OCI-LY7 (cell line): ENCODE data around the gene MACF1. TPM values are rescaled to one million over a fixed set of nuclear protein-coding genes. Genes with fewer than 3 reads are reported as not detected.

Experiments
- BruUV-seq: library from RNA; stranded (reverse); fragments of 400-500 nt; replicated peaks from 2 replicates; lab custom pipeline; 2021; lab: Mats Ljungman, UMichigan
- CTCF ChIA-PET: fragments of 300-600 bp; sonication (Branson Sonifier 250); formaldehyde crosslinking; loops from one replicate; lab custom pipeline; 2022; ENCODE audit warnings: antibody characterized with exemption; ENCODE audit not compliant: unreplicated experiment; lab: Charles Lee
- POLR2A ChIA-PET: fragments of 300-600 bp; sonication (Branson Sonifier 250); formaldehyde crosslinking; loops from one replicate; lab custom pipeline; 2022; ENCODE audit warnings: antibody characterized with exemption; lab: Charles Lee
- DNase-seq: peaks from one replicate; pipeline ENCODE4 v3.0.0-alpha.2; 2015; ENCODE audit warnings: low spot score
- H2AFZ ChIP-seq: fragments of 200-600 bp; sonication (generic), shearing (Covaris generic); 2 replicates; pipeline ENCODE4 v1.6.1; 2014; ENCODE audit warnings: mild to moderate bottlenecking, antibody characterized with exemption, low read length, moderate library complexity
- H3K27ac ChIP-seq: fragments of 200-600 bp; sonication (generic); 2 replicates; pipeline ENCODE4 v1.5.1; 2014; ENCODE audit warnings: mixed run types, low read depth, mild to moderate bottlenecking, moderate library complexity, low read length, inconsistent platforms; ENCODE audit not compliant: poor library complexity, severe bottlenecking
- H3K36me3 ChIP-seq: fragments of 200-600 bp; sonication (generic); 2 replicates; pipeline ENCODE4 v1.6.1; 2014; ENCODE audit warnings: mild to moderate bottlenecking, antibody characterized with exemption, low read length, moderate library complexity, mixed read lengths; ENCODE audit not compliant: insufficient read depth
- H3K4me1 ChIP-seq: fragments of 200-600 bp; sonication (generic); 2 replicates; pipeline ENCODE4 v1.5.1; 2014; ENCODE audit warnings: mild to moderate bottlenecking, low read length; ENCODE audit not compliant: insufficient read depth, poor library complexity, severe bottlenecking
- H3K4me2 ChIP-seq: fragments of 200-600 bp; sonication (generic); 2 replicates; pipeline ENCODE4 v1.6.1; 2014; ENCODE audit warnings: mild to moderate bottlenecking, low read length
- H3K4me3 ChIP-seq: fragments of 200-600 bp; sonication (generic); 2 replicates; pipeline ENCODE4 v1.5.1; 2014; ENCODE audit warnings: mild to moderate bottlenecking, low read depth, low read length; ENCODE audit not compliant: poor library complexity, severe bottlenecking
- H3K79me2 ChIP-seq: fragments of 200-600 bp; sonication (generic); 2 replicates; pipeline ENCODE4 v1.6.1; 2016; ENCODE audit warnings: low read depth, mild to moderate bottlenecking, low read length, moderate library complexity, mixed read lengths; ENCODE audit not compliant: insufficient read depth
- H3K9me2 ChIP-seq: fragments of 200-600 bp; sonication (generic); 2 replicates; pipeline ENCODE4 v1.6.1; 2016; ENCODE audit warnings: mild to moderate bottlenecking, low read length, mixed read lengths; ENCODE audit not compliant: insufficient read depth
- H3K9me3 ChIP-seq: fragments of 200-600 bp; sonication (generic); 2 replicates; pipeline ENCODE4 v1.6.1; 2014; ENCODE audit warnings: mild to moderate bottlenecking, mixed run types, low read length, mixed read lengths
- H4K20me1 ChIP-seq: fragments of 200-600 bp; sonication (generic); 2 replicates; pipeline ENCODE4 v1.6.1; 2014; ENCODE audit warnings: mild to moderate bottlenecking, antibody characterized with exemption, low read length, moderate library complexity, mixed read lengths; ENCODE audit not compliant: insufficient read depth
- CTCF ChIP-seq: fragments of 200-600 bp; sonication (generic); conservative IDR thresholded peaks from 2 replicates; pipeline ENCODE4 v1.5.1; 2014; ENCODE audit warnings: mild to moderate bottlenecking, antibody characterized with exemption, low read length, moderate library complexity, mixed read lengths
- EZH2phosphoT487 ChIP-seq: fragments of 200-600 bp; sonication (generic); IDR thresholded peaks from 2 replicates; pipeline ENCODE4 v1.6.1; 2018; ENCODE audit warnings: low read depth, borderline replicate concordance, mild to moderate bottlenecking, mixed run types, antibody characterized with exemption, low read length, moderate library complexity, mixed read lengths
- intact Hi-C: fragments of 100-400 bp; cut with micrococcal nuclease; formaldehyde crosslinking; loops from one replicate; pipeline ENCODE4 v1.10.0; 2022; ENCODE audit not compliant: unreplicated experiment
- total RNA-seq, 2 experiments: library from RNA; depleted of rRNA in 1 of 2; stranded (reverse); fragments of >200 nt in 1 of 2; shearing (Covaris generic) in 1 of 2; gene quantifications; 2 replicates each; pipeline ENCODE4 v1.2.3, GENCODE V29; 2014 to 2022

MACF1 gene
- total RNA-seq, 2 experiments from 2014 or later, result 211 to 220 TPM

- H3K4me2 ChIP-seq, result peak overlapping the region; percentile 72
These were observed 9.7 kb downstream of the MACF1 start for GRCh38 chr1:39214021-39214713.

GRCh38 chr1:39214714-39214997 is 10.2 kb downstream of the MACF1 start:
- ChIA-PET POLR2A (interaction anchor here (0.7 to 4.6 kb wide), 14 partner anchors 8 to 341 kb away, joined by 3 to 90 read pairs (median 4); partner anchors contain the start of gene MACF1), CTCF (interaction anchor here (0.8 to 2.7 kb wide), 5 partner anchors 9 to 41 kb away, joined by 4 to 18 read pairs (median 8); partner anchors contain the start of gene MACF1)
- intact Hi-C loops, result no loop called here
- TF ChIP-seq EZH2phosphoT487 (no peak), CTCF (no peak)
- H3K9me2 ChIP-seq, result no peaks in the 10 kb centered on the region
- no peak for DNase-seq
- H4K20me1 ChIP-seq, result no peaks in the 10 kb centered on the region
- peak overlapping the region; percentile 75 for H3K4me3 ChIP-seq
- H2AFZ ChIP-seq, result peak overlapping the region; percentile 41; the same call in 1 of the 2 replicates
- H3K27ac ChIP-seq, result peak overlapping the region; percentile 88
- peaks cover 55% of the 10 kb centered on the region for H3K4me1 ChIP-seq
- no TSS peak for BruUV-seq
- H3K36me3 ChIP-seq, result peaks cover 16% of the 10 kb centered on the region
- H3K4me2 ChIP-seq, result peak overlapping the region; percentile 72
- no peaks in the 10 kb centered on the region; the same call in 1 of the 2 replicates for H3K9me3 ChIP-seq
- peaks cover 40% of the 10 kb centered on the region for H3K79me2 ChIP-seq

More at GRCh38 chr1:39214021-39214713, 9.7 kb downstream of the MACF1 start:
- H3K36me3 ChIP-seq, result peaks cover 12% of the 10 kb centered on the region
- TF ChIP-seq CTCF (no peak), EZH2phosphoT487 (no peak)
- no peaks in the 10 kb centered on the region for H4K20me1 ChIP-seq
- ChIA-PET CTCF (interaction anchor here (1.0 to 2.7 kb wide), 4 partner anchors 8 to 23 kb away, joined by 6 to 18 read pairs (median 10); partner anchors contain the start of gene MACF1), POLR2A (interaction anchor here (0.7 to 4.6 kb wide), 14 partner anchors 8 to 340 kb away, joined by 3 to 90 read pairs (median 6); partner anchors contain the start of gene MACF1)
- H3K4me1 ChIP-seq, result peaks cover 52% of the 10 kb centered on the region
- H3K79me2 ChIP-seq, result peaks cover 35% of the 10 kb centered on the region
- H3K9me2 ChIP-seq, result no peaks in the 10 kb centered on the region
- DNase-seq, result no peak
- H3K4me3 ChIP-seq, result peak overlapping the region; percentile 75
- peak overlapping the region; percentile 88 for H3K27ac ChIP-seq
- intact Hi-C loops, result no loop called here
- BruUV-seq, result no TSS peak
- H2AFZ ChIP-seq, result peak overlapping the region; percentile 41; the same call in 1 of the 2 replicates
- no peaks in the 10 kb centered on the region; the same call in 1 of the 2 replicates for H3K9me3 ChIP-seq
